ENCODE data around the gene NAALADL2.

GRCh38 chr3:175391601-175392000, 532.5 kb downstream of the NAALADL2 start:
- TF ChIP-seq POLR2AphosphoS5 (IDR thresholded peaks at IDR 0.05; ENCODE audit: borderline replicate concordance, low read depth, low read length): no peak
- TF ChIP-seq EZH2 (IDR thresholded peaks at IDR 0.05): no peak
- TF ChIP-seq FOXP2 (optimal IDR thresholded peaks at IDR 0.05; ENCODE audit: control extremely low read depth, extremely low read length, insufficient read depth): no peak
